Retinal pigment epithelial cell (primary cell): Measurements from ENCODE around the gene ACD.

Experiments
- DNase-seq: peaks from one replicate; pipeline ENCODE4 v3.0.0-alpha.2; 2010; ENCODE audit warnings: low read depth
- H3K4me3 ChIP-seq: 2 replicates; pipeline ENCODE4 v1.5.1; 2011; ENCODE audit warnings: mild to moderate bottlenecking, low read length, control low read depth, moderate library complexity
- CTCF ChIP-seq: conservative IDR thresholded peaks from 2 replicates; pipeline ENCODE4 v1.5.1; 2011; ENCODE audit warnings: low read depth, low read length, control low read depth, inconsistent platforms

The ACD gene

GRCh38 chr16:67645397-67646121 lies 14.5 kb downstream of the ACD start:
- no peak for DNase-seq
- TF ChIP-seq CTCF: no peak
- no peak overlapping the region for H3K4me3 ChIP-seq

GRCh38 chr16:67644038-67644437 lies 16.0 kb downstream of the ACD start:
- no peak for TF ChIP-seq CTCF
- no peak for DNase-seq
- no peak overlapping the region for H3K4me3 ChIP-seq

GRCh38 chr16:67641779-67642708 lies 18.0 kb downstream of the ACD start:
- DNase-seq: no peak
- no peak overlapping the region for H3K4me3 ChIP-seq
- no peak for TF ChIP-seq CTCF

GRCh38 chr16:67637625-67638024 lies 22.4 kb downstream of the ACD start:
- DNase-seq: no peak
- TF ChIP-seq CTCF: no peak
- H3K4me3 ChIP-seq: no peak overlapping the region

GRCh38 chr16:67636713-67637112 lies 23.3 kb downstream of the ACD start:
- no peak overlapping the region for H3K4me3 ChIP-seq
- no peak for TF ChIP-seq CTCF
- no peak for DNase-seq

GRCh38 chr16:67632415-67633172 lies 27.5 kb downstream of the ACD start:
- no peak for TF ChIP-seq CTCF
- DNase-seq: no peak
- no peak overlapping the region for H3K4me3 ChIP-seq
